HepG2 (cell line): ENCODE measurements around the gene COPS6. TPM values are rescaled to one million over a fixed set of nuclear protein-coding genes. Genes with fewer than 3 reads are reported as not detected.

ENCODE experiments used
- AFF4 ChIP-seq: sonication (generic); formaldehyde crosslinking; IDR thresholded peaks from 2 replicates; pipeline ENCODE4 v1.4.0; 2020; ENCODE audit warnings: missing genetic modification reagents
- AKNA ChIP-seq: sonication (generic); formaldehyde crosslinking; IDR thresholded peaks from 2 replicates; pipeline ENCODE4 v1.4.0; 2020; ENCODE audit warnings: missing genetic modification reagents, borderline replicate concordance
- ELF4 ChIP-seq: sonication (generic); formaldehyde crosslinking; IDR thresholded peaks from 2 replicates; pipeline ENCODE4 v1.5.0; 2020; ENCODE audit warnings: missing genetic modification reagents, mild to moderate bottlenecking, moderate library complexity, borderline replicate concordance
- NCOA5 ChIP-seq: sonication (generic); formaldehyde crosslinking; IDR thresholded peaks from 2 replicates; pipeline ENCODE4 v1.4.0; 2020; ENCODE audit warnings: missing genetic modification reagents
- NONO ChIP-seq, 2 experiments: fragments of 450-650 bp in 1 of 2; sonication (generic) in 1 of 2; formaldehyde crosslinking in 1 of 2; IDR thresholded peaks in 1 of 2; conservative IDR thresholded peaks in 1 of 2; 2 replicates each; pipeline versions ENCODE4 v1.6.1 to v1.8.0; 2017 to 2022; ENCODE audit warnings: mild to moderate bottlenecking in 1 of 2, missing genetic modification reagents in 1 of 2, moderate library complexity in 1 of 2
- ZFP90 ChIP-seq: sonication (generic); formaldehyde crosslinking; IDR thresholded peaks from 2 replicates; pipeline ENCODE4 v1.8.0; 2022; ENCODE audit warnings: missing genetic modification reagents, mild to moderate bottlenecking, inconsistent platforms, borderline replicate concordance
- ZNF430 ChIP-seq: sonication (generic); formaldehyde crosslinking; IDR thresholded peaks from 2 replicates; pipeline ENCODE4 v1.9.0; 2021; ENCODE audit warnings: mild to moderate bottlenecking, missing genetic modification reagents
- ZNF501 ChIP-seq: sonication (generic); formaldehyde crosslinking; IDR thresholded peaks from 2 replicates; pipeline ENCODE4 v1.5.1; 2020; ENCODE audit warnings: mild to moderate bottlenecking, moderate library complexity, missing genetic modification reagents
- ZNF777 ChIP-seq: sonication (generic); formaldehyde crosslinking; IDR thresholded peaks from 2 replicates; pipeline ENCODE4 v1.4.0; 2020; ENCODE audit warnings: missing genetic modification reagents
- polyA plus RNA-seq, 8 experiments: library from polyadenylated mRNA; depleted of rRNA in 3 of 8; stranded (reverse) in 7 of 8; unstranded in 1 of 8; fragments of >200 nt; fragmentation: Illumina TruSeq in 4 of 8; extraction: Trizol in 4 of 8; gene quantifications; 2 replicates each; pipeline versions ENCODE4 v1.2.1 to v1.2.3, GENCODE V29; 2011 to 2016; ENCODE audit warnings: low read depth in 4 of 8, missing spikeins in 1 of 8, mixed read lengths in 1 of 8; ENCODE audit not compliant: insufficient read depth in 1 of 8
- total RNA-seq, 5 experiments: library from RNA; depleted of rRNA; stranded (reverse); fragments of >200 nt; fragmentation: Illumina TruSeq; extraction: Trizol; gene quantifications; 2 replicates each; pipeline ENCODE4 v1.2.3, GENCODE V29; 2016; ENCODE audit warnings: low read depth in 1 of 5
- TF ChIP-seq, protein P1 (sequence below): sonication (generic); formaldehyde crosslinking; IDR thresholded peaks from 2 replicates; pipeline ENCODE4 v1.5.0; 2020; ENCODE audit warnings: missing genetic modification reagents
- TF ChIP-seq, protein P2 (sequence below): sonication (generic); formaldehyde crosslinking; IDR thresholded peaks from 2 replicates; pipeline ENCODE4 v1.4.0; 2020; ENCODE audit warnings: mild to moderate bottlenecking, missing genetic modification reagents

COPS6 gene
- total and polyA plus RNA-seq, 2 of the 13 experiments (the other 11 are each of a cell fraction or from before 2014, with no cell fraction given), result 33.4 to 117 TPM

GRCh38 chr7:100101016-100101862, 12.5 kb downstream of the COPS6 start, which contains the start of the genes AP4M1 and MCM7 (continued):
- TF ChIP-seq, protein P1, sequence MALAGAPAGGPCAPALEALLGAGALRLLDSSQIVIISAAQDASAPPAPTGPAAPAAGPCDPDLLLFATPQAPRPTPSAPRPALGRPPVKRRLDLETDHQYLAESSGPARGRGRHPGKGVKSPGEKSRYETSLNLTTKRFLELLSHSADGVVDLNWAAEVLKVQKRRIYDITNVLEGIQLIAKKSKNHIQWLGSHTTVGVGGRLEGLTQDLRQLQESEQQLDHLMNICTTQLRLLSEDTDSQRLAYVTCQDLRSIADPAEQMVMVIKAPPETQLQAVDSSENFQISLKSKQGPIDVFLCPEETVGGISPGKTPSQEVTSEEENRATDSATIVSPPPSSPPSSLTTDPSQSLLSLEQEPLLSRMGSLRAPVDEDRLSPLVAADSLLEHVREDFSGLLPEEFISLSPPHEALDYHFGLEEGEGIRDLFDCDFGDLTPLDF (CRISPR knock-in tag), result peak; percentile 95
- TF ChIP-seq, protein P2, sequence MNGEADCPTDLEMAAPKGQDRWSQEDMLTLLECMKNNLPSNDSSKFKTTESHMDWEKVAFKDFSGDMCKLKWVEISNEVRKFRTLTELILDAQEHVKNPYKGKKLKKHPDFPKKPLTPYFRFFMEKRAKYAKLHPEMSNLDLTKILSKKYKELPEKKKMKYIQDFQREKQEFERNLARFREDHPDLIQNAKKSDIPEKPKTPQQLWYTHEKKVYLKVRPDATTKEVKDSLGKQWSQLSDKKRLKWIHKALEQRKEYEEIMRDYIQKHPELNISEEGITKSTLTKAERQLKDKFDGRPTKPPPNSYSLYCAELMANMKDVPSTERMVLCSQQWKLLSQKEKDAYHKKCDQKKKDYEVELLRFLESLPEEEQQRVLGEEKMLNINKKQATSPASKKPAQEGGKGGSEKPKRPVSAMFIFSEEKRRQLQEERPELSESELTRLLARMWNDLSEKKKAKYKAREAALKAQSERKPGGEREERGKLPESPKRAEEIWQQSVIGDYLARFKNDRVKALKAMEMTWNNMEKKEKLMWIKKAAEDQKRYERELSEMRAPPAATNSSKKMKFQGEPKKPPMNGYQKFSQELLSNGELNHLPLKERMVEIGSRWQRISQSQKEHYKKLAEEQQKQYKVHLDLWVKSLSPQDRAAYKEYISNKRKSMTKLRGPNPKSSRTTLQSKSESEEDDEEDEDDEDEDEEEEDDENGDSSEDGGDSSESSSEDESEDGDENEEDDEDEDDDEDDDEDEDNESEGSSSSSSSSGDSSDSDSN, result no peak
- TF ChIP-seq ELF4 (no peak), AFF4 (CRISPR knock-in tag) (no peak), NONO (IDR thresholded peaks at IDR 0.05) (no peak), NONO (CRISPR knock-in tag; conservative IDR thresholded peaks at IDR 0.05) (no peak; the same call in 1 of the 2 replicates), AKNA (CRISPR knock-in tag) (0 out of 2 replicates have a peak, but pooled peaks have one; percentile 76), ZNF430 (CRISPR knock-in tag) (no peak; the same call in 1 of the 2 replicates), NCOA5 (CRISPR knock-in tag) (no peak), ZNF777 (peak; percentile 20), ZNF501 (CRISPR knock-in tag) (0 out of 2 replicates have a peak, but pooled peaks have one; percentile 7), ZFP90 (CRISPR knock-in tag) (0 out of 2 replicates have a peak, but pooled peaks have one; percentile 33)
